Epithelial cell of proximal tubule (primary cell): Measurements from ENCODE around the gene SARM1. TPM values are rescaled to one million over a fixed set of nuclear protein-coding genes. Genes with fewer than 3 reads are reported as not detected.

Experiments used
- DNase-seq: peaks from one replicate; pipeline ENCODE4 v3.0.0-alpha.2; 2011; ENCODE audit warnings: low read depth
- H3K4me3 ChIP-seq: 2 replicates; pipeline ENCODE4 v1.5.1; 2011; ENCODE audit warnings: low read depth, mild to moderate bottlenecking, low read length
- CTCF ChIP-seq: conservative IDR thresholded peaks from 2 replicates; pipeline ENCODE4 v1.5.1; 2012; ENCODE audit warnings: low read depth, mild to moderate bottlenecking, low read length
- total RNA-seq: library from RNA; depleted of rRNA; stranded (reverse); fragments of >200 nt; gene quantifications from 2 replicates; pipeline ENCODE4 v1.2.3, GENCODE V29; 2015

The SARM1 gene
- total RNA-seq, 1 donor from 2014 or later: 0.81 TPM

GRCh38 chr17:28399808-28400207, 28.3 kb downstream of the SARM1 start:
- H3K4me3 ChIP-seq: no peak overlapping the region
- TF ChIP-seq CTCF: no peak
- DNase-seq: no peak

- no peak for TF ChIP-seq CTCF
- no peak for DNase-seq
- no peak overlapping the region for H3K4me3 ChIP-seq
Measured at GRCh38 chr17:28402224-28402630, 30.7 kb downstream of the SARM1 start.

- DNase-seq: no peak
- no peak overlapping the region for H3K4me3 ChIP-seq
- TF ChIP-seq CTCF: no peak
Measured at GRCh38 chr17:28402844-28403243, 31.4 kb downstream of the SARM1 start.

GRCh38 chr17:28404007-28404406, 32.5 kb downstream of the SARM1 start:
- DNase-seq: no peak
- TF ChIP-seq CTCF: no peak

GRCh38 chr17:28404461-28404811, 32.9 kb downstream of the SARM1 start:
- no peak overlapping the region for H3K4me3 ChIP-seq
- no peak for TF ChIP-seq CTCF
- no peak for DNase-seq

More at GRCh38 chr17:28404007-28404406, 32.5 kb downstream of the SARM1 start:
- no peak overlapping the region for H3K4me3 ChIP-seq

- DNase-seq: no peak
- TF ChIP-seq CTCF: no peak
- peak overlapping the region; percentile 62 for H3K4me3 ChIP-seq
Measured at GRCh38 chr17:28404812-28405570, 33.5 kb downstream of the SARM1 start.

- no peak for DNase-seq
- no peak for TF ChIP-seq CTCF
- H3K4me3 ChIP-seq: peak within 1 kb of the TSS; percentile 62
Measured at GRCh38 chr17:28405632-28406472, 34.4 kb downstream of the SARM1 start, which contains the start of gene SLC46A1. SLC46A1 (minus strand) TSS chr17:28406212; CDS start chr17:28406114, 98 bp downstream.
